ENCODE data around the gene ADGRF1. TPM values are rescaled to one million over a fixed set of nuclear protein-coding genes. Genes with fewer than 3 reads are reported as not detected.
"Not testable (repeated sequence)": the region's sequence is repeated elsewhere in the genome, so short reads cannot be mapped to it uniquely, and the experiment has no call there.

Gene ADGRF1
- 1 to 10 TPM in 1 of 4 donors, under 1 TPM in 1, not detected in 2; 0.64 to 1.2 TPM for total RNA-seq

DNA sequence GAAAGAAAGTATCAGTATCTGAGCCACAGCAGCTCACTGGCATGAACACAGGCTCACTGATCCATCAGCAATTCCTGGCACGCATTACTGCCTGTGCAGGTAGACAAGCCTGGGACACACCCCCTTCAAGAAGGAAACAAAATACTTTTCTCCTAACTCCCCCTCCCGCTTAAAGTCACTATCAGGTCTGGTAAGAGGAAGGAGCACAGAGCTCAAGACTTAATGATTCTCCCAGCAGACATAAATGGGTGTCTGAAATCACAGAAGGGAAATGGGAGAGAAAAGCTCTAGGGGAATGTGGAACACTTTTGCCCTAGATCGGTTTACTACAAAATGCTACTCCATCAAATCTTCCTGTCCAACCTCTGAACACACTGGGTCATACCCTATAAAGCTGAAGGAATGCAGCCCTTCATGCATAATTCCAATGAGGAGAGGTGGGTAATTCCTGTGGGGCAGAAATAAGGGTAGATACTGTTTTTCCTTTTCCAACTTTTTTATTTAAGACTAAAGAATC, at the start of gene ADGRF1:
Gene ADGRF1, minus strand, starts transcription at position 58 of the 517 bp plus-strand sequence. CDS start 13,271 bp downstream, outside the sequence.
- Histone ChIP-seq H3K27ac (no peak within 1 kb of the TSS), H3K27me3 (no peaks in the 10 kb centered on the region), H3K36me3 (no peaks in the 10 kb centered on the region), H3K4me3 (no peak within 1 kb of the TSS), H3K4me1 (peaks cover 0 to 14% (median 4%) of the 10 kb centered on the region in 4 donors), H3K9me3 (no peaks in the 10 kb centered on the region)
- in situ Hi-C loops (cut with MboI; ENCODE audit: low pct_ligation_motif_present in 1 of 4, low pct_unique_long_range_greater_than_20kb in 1 of 4, low sequenced_read_pairs in 3 of 4) (loop anchor here in 1 of 4 donors (10.0 kb wide), 1 partner anchor 188 kb away; no protein-coding TSS in a partner anchor), intact Hi-C loops (cut with DNase I; ENCODE audit: low total_unique reads) (no loop called here)
- peak; percentile 21 for DNase-seq
- WGBS, 2 donors (ENCODE audit: low coverage in 1 of 2) = 62 to 71% methylated on average over 3 of the region's 3 CpGs
- TF ChIP-seq POLR2AphosphoS5 (IDR thresholded peaks at IDR 0.05) (no peak), EP300 (IDR thresholded peaks at IDR 0.05; ENCODE audit: low read depth) (no peak), POLR2A (IDR thresholded peaks at IDR 0.05) (no peak)
- TF ChIP-seq, protein P1, sequence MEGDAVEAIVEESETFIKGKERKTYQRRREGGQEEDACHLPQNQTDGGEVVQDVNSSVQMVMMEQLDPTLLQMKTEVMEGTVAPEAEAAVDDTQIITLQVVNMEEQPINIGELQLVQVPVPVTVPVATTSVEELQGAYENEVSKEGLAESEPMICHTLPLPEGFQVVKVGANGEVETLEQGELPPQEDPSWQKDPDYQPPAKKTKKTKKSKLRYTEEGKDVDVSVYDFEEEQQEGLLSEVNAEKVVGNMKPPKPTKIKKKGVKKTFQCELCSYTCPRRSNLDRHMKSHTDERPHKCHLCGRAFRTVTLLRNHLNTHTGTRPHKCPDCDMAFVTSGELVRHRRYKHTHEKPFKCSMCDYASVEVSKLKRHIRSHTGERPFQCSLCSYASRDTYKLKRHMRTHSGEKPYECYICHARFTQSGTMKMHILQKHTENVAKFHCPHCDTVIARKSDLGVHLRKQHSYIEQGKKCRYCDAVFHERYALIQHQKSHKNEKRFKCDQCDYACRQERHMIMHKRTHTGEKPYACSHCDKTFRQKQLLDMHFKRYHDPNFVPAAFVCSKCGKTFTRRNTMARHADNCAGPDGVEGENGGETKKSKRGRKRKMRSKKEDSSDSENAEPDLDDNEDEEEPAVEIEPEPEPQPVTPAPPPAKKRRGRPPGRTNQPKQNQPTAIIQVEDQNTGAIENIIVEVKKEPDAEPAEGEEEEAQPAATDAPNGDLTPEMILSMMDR (IDR thresholded peaks at IDR 0.05) = no peak

DNA sequence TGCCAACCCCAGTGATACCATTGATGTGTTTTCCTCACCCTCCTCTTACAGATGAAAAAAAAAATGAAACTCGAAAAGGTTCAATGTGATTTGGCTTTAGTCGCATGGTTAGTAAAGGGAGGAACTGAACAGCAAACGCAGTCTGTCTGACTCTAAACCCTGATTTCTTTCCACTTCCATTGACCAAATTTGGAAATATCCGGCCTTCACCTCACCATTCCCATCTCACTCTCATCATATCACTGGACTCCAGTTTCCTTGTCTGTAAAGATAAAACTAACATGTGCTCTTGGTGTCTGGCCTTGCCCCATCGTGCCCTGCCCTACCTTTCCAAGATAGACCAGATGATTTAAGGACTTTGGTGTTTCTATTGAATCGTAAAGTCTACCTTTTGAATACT, 48.7 kb upstream of the ADGRF1 start:
- 74 to 78% methylated on average over 4 to 6 of the region's 6 CpGs for WGBS, 2 donors (ENCODE audit: low coverage in 1 of 2)
- Histone ChIP-seq H3K27ac (no peak overlapping the region), H3K4me1 (peaks cover 0 to 30% (median 10%) of the 10 kb centered on the region in 4 donors), H3K4me3 (no peak overlapping the region), H3K36me3 (no peaks in the 10 kb centered on the region), H3K27me3 (no peaks in the 10 kb centered on the region), H3K9me3 (no peaks in the 10 kb centered on the region)
- intact Hi-C loops (cut with DNase I; ENCODE audit: low total_unique reads) = no loop called here
- DNase-seq = no peak
- in situ Hi-C loops (cut with MboI; ENCODE audit: low pct_ligation_motif_present in 1 of 4, low pct_unique_long_range_greater_than_20kb in 1 of 4, low sequenced_read_pairs in 3 of 4) = loop anchor here in 1 of 4 donors (10.0 kb wide), 1 partner anchor 214 kb away; the partner anchor contains the start of gene TNFRSF21
- TF ChIP-seq POLR2A (IDR thresholded peaks at IDR 0.05) (no peak), POLR2AphosphoS5 (IDR thresholded peaks at IDR 0.05) (no peak), EP300 (IDR thresholded peaks at IDR 0.05; ENCODE audit: low read depth) (no peak)
- TF ChIP-seq, protein P1 (IDR thresholded peaks at IDR 0.05) = no peak

DNA sequence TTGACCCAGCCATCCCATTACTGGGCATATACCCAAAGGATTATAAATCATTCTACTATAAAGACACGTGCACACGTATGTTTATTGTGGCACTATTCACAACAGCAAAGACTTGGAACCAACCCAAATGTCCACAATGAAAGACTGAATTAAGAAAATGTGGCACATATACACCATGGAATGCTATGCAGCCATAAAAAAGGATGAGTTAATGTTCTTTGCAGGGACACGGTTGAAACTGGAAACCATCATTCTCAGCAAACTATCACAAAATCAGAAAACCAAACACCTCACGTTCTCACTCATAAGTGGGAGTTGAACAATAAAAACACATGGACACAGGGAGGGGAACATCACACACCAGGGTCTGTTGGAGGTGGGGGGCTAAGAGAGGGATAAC, 47.3 kb upstream of the ADGRF1 start:
- H3K27ac ChIP-seq; in situ Hi-C loops (cut with MboI; ENCODE audit: low pct_ligation_motif_present in 1 of 4, low pct_unique_long_range_greater_than_20kb in 1 of 4, low sequenced_read_pairs in 3 of 4); H3K27me3 ChIP-seq; H3K36me3 ChIP-seq; H3K4me3 ChIP-seq; DNase-seq; H3K9me3 ChIP-seq; intact Hi-C loops (cut with DNase I; ENCODE audit: low total_unique reads): not testable (repeated sequence)
- peaks cover 0 to 26% (median 8%) of the 10 kb centered on the region in 4 donors for H3K4me1 ChIP-seq
- WGBS, 2 donors (ENCODE audit: low coverage in 1 of 2) = 62 to 72% methylated on average over 4 of the region's 4 CpGs

DNA sequence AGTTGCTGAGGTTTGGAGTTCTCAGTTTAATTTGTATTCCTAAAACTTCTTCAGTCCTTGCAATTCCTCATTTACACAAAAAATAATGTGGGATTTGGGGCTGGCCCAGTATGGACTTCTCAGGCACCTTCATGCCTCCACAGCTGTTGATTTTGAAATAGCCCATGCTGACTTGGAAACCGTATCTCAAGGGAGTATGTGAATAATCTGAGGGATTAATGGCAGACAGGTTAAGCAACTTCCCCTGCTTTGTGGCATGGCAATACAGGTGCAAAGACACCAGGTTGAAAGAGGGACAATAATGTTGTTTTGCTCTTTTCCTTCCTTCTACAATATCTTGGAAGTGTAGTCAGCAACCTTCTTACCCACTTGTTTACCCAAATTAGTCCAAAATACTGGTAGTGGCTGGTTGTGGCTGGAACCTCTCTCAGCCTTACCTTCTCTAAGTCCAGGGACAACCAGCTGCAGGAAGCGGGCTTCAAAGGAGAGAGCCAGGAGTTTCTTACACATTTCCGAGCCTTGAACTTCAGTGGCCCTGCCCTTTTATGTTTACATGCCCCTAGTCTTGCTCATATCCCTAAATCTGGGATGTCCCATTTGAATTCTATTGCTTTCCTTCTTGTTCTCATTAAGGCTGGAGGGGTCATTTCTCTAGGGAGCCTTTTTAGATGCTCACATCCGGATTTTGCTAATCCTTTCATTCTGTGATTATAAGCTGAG, 44.1 kb upstream of the ADGRF1 start:
- TF ChIP-seq POLR2A (IDR thresholded peaks at IDR 0.05) = no peak
- Histone ChIP-seq H3K4me1 (peaks cover 7 to 24% (median 13%) of the 10 kb centered on the region in 4 donors), H3K27ac (no peak overlapping the region), H3K27me3 (no peaks in the 10 kb centered on the region), H3K4me3 (no peak overlapping the region), H3K36me3 (no peaks in the 10 kb centered on the region), H3K9me3 (no peaks in the 10 kb centered on the region)
- intact Hi-C loops (cut with DNase I; ENCODE audit: low total_unique reads) = no loop called here
- in situ Hi-C loops (cut with MboI; ENCODE audit: low pct_ligation_motif_present in 1 of 4, low pct_unique_long_range_greater_than_20kb in 1 of 4, low sequenced_read_pairs in 3 of 4) = no loop called here
- 71 to 75% methylated on average over 2 to 4 of the region's 4 CpGs for WGBS, 2 donors (ENCODE audit: low coverage in 1 of 2)
- DNase-seq = no peak

GRCh38 chr6:47084610-47085009, 42.5 kb upstream of the ADGRF1 start:
- Histone ChIP-seq H3K27ac (peak overlapping the region in 2 of 4 donors; percentile 76 to 80), H3K27me3 (no peaks in the 10 kb centered on the region), H3K36me3 (no peaks in the 10 kb centered on the region), H3K9me3 (no peaks in the 10 kb centered on the region), H3K4me3 (no peak overlapping the region), H3K4me1 (peaks cover 7 to 16% (median 11%) of the 10 kb centered on the region in 4 donors)
- intact Hi-C loops (cut with DNase I; ENCODE audit: low total_unique reads) = no loop called here
- TF ChIP-seq, protein P1 (IDR thresholded peaks at IDR 0.05) = no peak
- no peak for TF ChIP-seq POLR2AphosphoS5 (IDR thresholded peaks at IDR 0.05)
- TF ChIP-seq EP300 (IDR thresholded peaks at IDR 0.05; ENCODE audit: low read depth) = no peak
- TF ChIP-seq POLR2A (IDR thresholded peaks at IDR 0.05) = no peak
- 61 to 70% methylated on average over 2 of the region's 2 CpGs for WGBS, 2 donors (ENCODE audit: low coverage in 1 of 2)
- in situ Hi-C loops (cut with MboI; ENCODE audit: low pct_ligation_motif_present in 1 of 4, low pct_unique_long_range_greater_than_20kb in 1 of 4, low sequenced_read_pairs in 3 of 4) = no loop called here
- DNase-seq = no peak

Measured in transverse colon (tissue), 4 donors.